ENCODE data around the gene SLC4A2. TPM values are rescaled to one million over a fixed set of nuclear protein-coding genes. Genes with fewer than 3 reads are reported as not detected.

Gene SLC4A2
- total and polyA plus RNA-seq, 2 experiments from 2014 or later, result 144 to 269 TPM

GRCh38 chr7:151061213-151062110, 2.1 kb downstream of the SLC4A2 start:
- DNase-seq (ENCODE audit: low read depth in 1 of 2, low spot score in 1 of 2), result peak in 1 of 2 donors; percentile 30
- H3K4me3 ChIP-seq, result peak overlapping the region; percentile 12
- no peaks in the 10 kb centered on the region for H3K9me3 ChIP-seq (ENCODE audit: low read depth)
- H3K36me3 ChIP-seq, result peaks cover 14% of the 10 kb centered on the region
- H3K4me1 ChIP-seq (ENCODE audit: low read depth), result peaks cover 31% of the 10 kb centered on the region
- peak overlapping the region; percentile 34 for H3K27ac ChIP-seq
- TF ChIP-seq CTCF (IDR thresholded peaks at IDR 0.05; ENCODE audit: low read depth, low read length), result no peak
- no peaks in the 10 kb centered on the region for H3K27me3 ChIP-seq

GRCh38 chr7:151062111-151062398, 2.7 kb downstream of the SLC4A2 start:
- TF ChIP-seq CTCF (IDR thresholded peaks at IDR 0.05; ENCODE audit: low read depth, low read length), result no peak
- H3K9me3 ChIP-seq (ENCODE audit: low read depth), result no peaks in the 10 kb centered on the region
- H3K36me3 ChIP-seq, result peaks cover 20% of the 10 kb centered on the region
- H3K27me3 ChIP-seq, result no peaks in the 10 kb centered on the region
- peak overlapping the region; percentile 12 for H3K4me3 ChIP-seq
- peak overlapping the region; percentile 34 for H3K27ac ChIP-seq
- no peak for DNase-seq (ENCODE audit: low read depth in 1 of 2, low spot score in 1 of 2)
- H3K4me1 ChIP-seq (ENCODE audit: low read depth), result peaks cover 27% of the 10 kb centered on the region

GRCh38 chr7:151062399-151063211, 3.2 kb downstream of the SLC4A2 start:
- Histone ChIP-seq H3K4me3 (peak overlapping the region; percentile 11), H3K9me3 (ENCODE audit: low read depth) (no peaks in the 10 kb centered on the region), H3K27me3 (no peaks in the 10 kb centered on the region), H3K27ac (peak overlapping the region; percentile 76), H3K36me3 (peaks cover 25% of the 10 kb centered on the region), H3K4me1 (ENCODE audit: low read depth) (peaks cover 25% of the 10 kb centered on the region)
- peak; percentile 72 to 93 for DNase-seq (ENCODE audit: low read depth in 1 of 2, low spot score in 1 of 2)
- TF ChIP-seq CTCF (IDR thresholded peaks at IDR 0.05; ENCODE audit: low read depth, low read length), result no peak

GRCh38 chr7:151063212-151063561, 3.8 kb downstream of the SLC4A2 start:
- Histone ChIP-seq H3K36me3 (peaks cover 31% of the 10 kb centered on the region), H3K27ac (peak overlapping the region; percentile 76), H3K4me3 (peak overlapping the region; percentile 11), H3K27me3 (no peaks in the 10 kb centered on the region), H3K9me3 (ENCODE audit: low read depth) (no peaks in the 10 kb centered on the region), H3K4me1 (ENCODE audit: low read depth) (peaks cover 25% of the 10 kb centered on the region)
- DNase-seq (ENCODE audit: low read depth in 1 of 2, low spot score in 1 of 2), result peak in 1 of 2 donors; percentile 69
- no peak for TF ChIP-seq CTCF (IDR thresholded peaks at IDR 0.05; ENCODE audit: low read depth, low read length)

GRCh38 chr7:151064454-151064853, 5.1 kb downstream of the SLC4A2 start:
- Histone ChIP-seq H3K9me3 (ENCODE audit: low read depth) (no peaks in the 10 kb centered on the region), H3K4me1 (ENCODE audit: low read depth) (peaks cover 16% of the 10 kb centered on the region), H3K27me3 (no peaks in the 10 kb centered on the region), H3K36me3 (peaks cover 40% of the 10 kb centered on the region), H3K4me3 (no peak overlapping the region), H3K27ac (no peak overlapping the region)
- no peak for TF ChIP-seq CTCF (IDR thresholded peaks at IDR 0.05; ENCODE audit: low read depth, low read length)
- no peak for DNase-seq (ENCODE audit: low read depth in 1 of 2, low spot score in 1 of 2)
